MM.1S (cell line): Measurements from ENCODE around the gene NCOA4.
"Not testable (repeated sequence)": the region's sequence is repeated elsewhere in the genome, so short reads cannot be mapped to it uniquely, and the experiment has no call there.

Source experiments
- DNase-seq: peaks from one replicate; pipeline ENCODE4 v3.0.0-alpha.2; 2015
- H2AFZ ChIP-seq: fragments of 300-600 bp; sonication (generic); 2 replicates; pipeline ENCODE4 v1.6.0; 2016; ENCODE audit warnings: antibody characterized with exemption, low read length
- H3F3A ChIP-seq: fragments of 300-600 bp; sonication (generic); 2 replicates; pipeline ENCODE4 v1.6.1; 2016; ENCODE audit warnings: mild to moderate bottlenecking, antibody characterized with exemption, low read length, moderate library complexity, mixed read lengths; ENCODE audit not compliant: insufficient read depth
- H3K27ac ChIP-seq: fragments of 300-600 bp; sonication (generic); 2 replicates; pipeline ENCODE4 v1.5.1; 2016; ENCODE audit warnings: mild to moderate bottlenecking, low read length
- H3K27me3 ChIP-seq: fragments of 300-600 bp; sonication (generic); replicated peaks from 2 replicates; pipeline ENCODE4 v1.6.0; 2016; ENCODE audit warnings: low read length; ENCODE audit not compliant: insufficient read depth
- H3K36me3 ChIP-seq: fragments of 300-600 bp; sonication (generic); replicated peaks from 2 replicates; pipeline ENCODE4 v1.6.1; 2016; ENCODE audit warnings: mild to moderate bottlenecking, low read length, mixed read lengths; ENCODE audit not compliant: insufficient read depth
- H3K4me1 ChIP-seq: fragments of 300-600 bp; sonication (generic); 2 replicates; pipeline ENCODE4 v1.6.1; 2016; ENCODE audit warnings: low read length, mixed read lengths
- H3K4me2 ChIP-seq: fragments of 300-600 bp; sonication (generic); 2 replicates; pipeline ENCODE4 v1.6.0; 2016; ENCODE audit warnings: low read depth, low read length
- H3K4me3 ChIP-seq: fragments of 300-600 bp; sonication (generic); 2 replicates; pipeline ENCODE4 v1.5.1; 2016; ENCODE audit warnings: low read length, mixed read lengths
- H3K79me2 ChIP-seq: fragments of 300-600 bp; sonication (generic); 2 replicates; pipeline ENCODE4 v1.6.1; 2016; ENCODE audit warnings: mixed run types, low read length, mixed read lengths
- H3K9ac ChIP-seq: fragments of 300-600 bp; sonication (generic); 2 replicates; pipeline ENCODE4 v1.6.1; 2016; ENCODE audit warnings: low read length, mixed read lengths
- H3K9me2 ChIP-seq: fragments of 300-600 bp; sonication (generic); replicated peaks from 2 replicates; pipeline ENCODE4 v1.6.1; 2016; ENCODE audit warnings: mild to moderate bottlenecking, low read length, mixed read lengths; ENCODE audit not compliant: insufficient read depth
- H3K9me3 ChIP-seq: fragments of 300-600 bp; sonication (generic); replicated peaks from 2 replicates; pipeline ENCODE4 v1.6.1; 2016; ENCODE audit warnings: mild to moderate bottlenecking, low read length, mixed read lengths; ENCODE audit not compliant: insufficient read depth
- H4K20me1 ChIP-seq: fragments of 300-600 bp; sonication (generic); 2 replicates; pipeline ENCODE4 v1.6.1; 2016; ENCODE audit warnings: mild to moderate bottlenecking, low read length, moderate library complexity, mixed read lengths; ENCODE audit not compliant: insufficient read depth
- EZH2 ChIP-seq: fragments of 300-600 bp; sonication (generic); optimal IDR thresholded peaks from 2 replicates; pipeline ENCODE3; 2017; ENCODE audit warnings: low read depth, mild to moderate bottlenecking, antibody characterized with exemption, low read length, mixed read lengths
- EZH2phosphoT487 ChIP-seq: fragments of 300-600 bp; sonication (generic); IDR thresholded peaks from 2 replicates; pipeline ENCODE4 v1.6.1; 2018; ENCODE audit warnings: antibody characterized with exemption, low read length
- TF ChIP-seq, protein P1 (sequence below): fragments of 300-600 bp; sonication (generic); IDR thresholded peaks from 2 replicates; pipeline ENCODE4 v1.5.1; 2016; ENCODE audit warnings: antibody characterized with exemption, low read length, mixed read lengths

Gene NCOA4

DNA sequence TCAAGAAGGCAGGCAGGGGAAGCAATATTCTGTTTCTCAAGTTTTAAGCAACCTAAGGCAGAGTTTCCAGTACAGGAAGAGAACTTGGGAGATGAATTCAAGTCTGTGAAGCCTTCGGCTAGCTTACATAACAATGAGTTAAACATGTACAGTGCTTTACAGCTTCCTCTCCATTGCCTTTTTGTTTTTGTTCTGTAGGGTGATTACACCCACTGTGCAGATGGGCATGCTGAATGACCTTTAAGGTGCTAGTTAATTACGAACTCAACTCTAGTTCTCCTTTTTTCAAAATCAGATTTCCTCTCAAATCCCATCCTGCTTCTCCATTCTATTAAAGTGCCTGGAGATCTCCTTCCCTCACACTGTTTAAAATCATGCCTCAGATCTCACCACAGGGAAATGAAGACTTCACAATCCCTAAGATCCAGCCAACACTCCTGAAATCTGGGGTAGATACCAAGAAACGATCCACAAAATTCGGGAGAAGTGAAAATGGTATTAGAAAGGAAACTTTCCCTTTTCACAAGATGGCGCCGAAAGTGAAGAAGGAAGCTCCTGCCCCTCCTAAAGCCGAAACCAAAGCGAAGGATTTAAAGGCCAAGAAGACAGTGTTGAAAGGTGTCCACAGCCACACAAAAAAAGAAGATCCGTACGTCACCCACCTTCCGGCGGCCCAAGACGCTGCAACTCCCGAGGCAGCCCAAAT, 32.5 kb upstream of the NCOA4 start:
- TF ChIP-seq, protein P1, sequence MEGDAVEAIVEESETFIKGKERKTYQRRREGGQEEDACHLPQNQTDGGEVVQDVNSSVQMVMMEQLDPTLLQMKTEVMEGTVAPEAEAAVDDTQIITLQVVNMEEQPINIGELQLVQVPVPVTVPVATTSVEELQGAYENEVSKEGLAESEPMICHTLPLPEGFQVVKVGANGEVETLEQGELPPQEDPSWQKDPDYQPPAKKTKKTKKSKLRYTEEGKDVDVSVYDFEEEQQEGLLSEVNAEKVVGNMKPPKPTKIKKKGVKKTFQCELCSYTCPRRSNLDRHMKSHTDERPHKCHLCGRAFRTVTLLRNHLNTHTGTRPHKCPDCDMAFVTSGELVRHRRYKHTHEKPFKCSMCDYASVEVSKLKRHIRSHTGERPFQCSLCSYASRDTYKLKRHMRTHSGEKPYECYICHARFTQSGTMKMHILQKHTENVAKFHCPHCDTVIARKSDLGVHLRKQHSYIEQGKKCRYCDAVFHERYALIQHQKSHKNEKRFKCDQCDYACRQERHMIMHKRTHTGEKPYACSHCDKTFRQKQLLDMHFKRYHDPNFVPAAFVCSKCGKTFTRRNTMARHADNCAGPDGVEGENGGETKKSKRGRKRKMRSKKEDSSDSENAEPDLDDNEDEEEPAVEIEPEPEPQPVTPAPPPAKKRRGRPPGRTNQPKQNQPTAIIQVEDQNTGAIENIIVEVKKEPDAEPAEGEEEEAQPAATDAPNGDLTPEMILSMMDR, result no peak
- TF ChIP-seq EZH2phosphoT487 (no peak), EZH2 (no peak)
- no peaks in the 10 kb centered on the region for H3K79me2 ChIP-seq
- DNase-seq, result no peak
- H2AFZ ChIP-seq, result no peak overlapping the region
- no peak overlapping the region for H3K4me2 ChIP-seq
- no peaks in the 10 kb centered on the region for H3K9me3 ChIP-seq
- H3K36me3 ChIP-seq, result no peaks in the 10 kb centered on the region
- H3K27ac ChIP-seq, result no peak overlapping the region
- no peaks in the 10 kb centered on the region for H3F3A ChIP-seq
- no peaks in the 10 kb centered on the region for H3K4me1 ChIP-seq
- no peak overlapping the region for H3K9ac ChIP-seq
- no peak overlapping the region for H3K4me3 ChIP-seq
- H3K9me2 ChIP-seq, result no peaks in the 10 kb centered on the region
- H3K27me3 ChIP-seq, result no peaks in the 10 kb centered on the region
- H4K20me1 ChIP-seq, result no peaks in the 10 kb centered on the region

DNA sequence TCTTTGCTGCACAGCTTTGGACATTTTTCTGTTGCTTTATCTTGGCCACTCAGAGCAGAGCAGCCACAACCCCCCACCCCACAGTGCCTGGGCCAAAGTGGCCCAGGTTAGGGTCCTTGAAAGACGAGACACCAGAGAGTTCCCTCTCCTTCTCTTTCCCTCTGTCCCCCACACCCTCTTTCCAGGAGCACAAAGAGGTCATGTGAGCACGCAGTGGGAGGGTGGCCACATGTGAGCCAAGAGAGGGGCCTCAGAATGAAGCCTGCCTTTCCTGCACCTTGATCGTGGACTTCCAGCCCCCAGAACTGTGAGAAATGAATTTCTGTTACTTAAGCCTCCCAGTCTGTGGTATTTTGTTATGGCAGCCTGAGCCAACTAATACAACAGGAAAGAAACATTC, 30.3 kb upstream of the NCOA4 start:
- no peaks in the 10 kb centered on the region for H3K4me1 ChIP-seq
- no peaks in the 10 kb centered on the region for H3K9me3 ChIP-seq
- no peaks in the 10 kb centered on the region for H3K27me3 ChIP-seq
- no peaks in the 10 kb centered on the region for H3F3A ChIP-seq
- no peaks in the 10 kb centered on the region for H3K36me3 ChIP-seq
- H3K9me2 ChIP-seq, result no peaks in the 10 kb centered on the region
- no peak overlapping the region for H3K4me2 ChIP-seq
- H3K27ac ChIP-seq, result no peak overlapping the region
- H3K79me2 ChIP-seq, result no peaks in the 10 kb centered on the region
- TF ChIP-seq EZH2 (no peak), EZH2phosphoT487 (no peak)
- TF ChIP-seq, protein P1, result no peak
- DNase-seq, result no peak
- H3K9ac ChIP-seq, result no peak overlapping the region
- no peak overlapping the region for H2AFZ ChIP-seq
- H4K20me1 ChIP-seq, result no peaks in the 10 kb centered on the region
- H3K4me3 ChIP-seq, result no peak overlapping the region

DNA sequence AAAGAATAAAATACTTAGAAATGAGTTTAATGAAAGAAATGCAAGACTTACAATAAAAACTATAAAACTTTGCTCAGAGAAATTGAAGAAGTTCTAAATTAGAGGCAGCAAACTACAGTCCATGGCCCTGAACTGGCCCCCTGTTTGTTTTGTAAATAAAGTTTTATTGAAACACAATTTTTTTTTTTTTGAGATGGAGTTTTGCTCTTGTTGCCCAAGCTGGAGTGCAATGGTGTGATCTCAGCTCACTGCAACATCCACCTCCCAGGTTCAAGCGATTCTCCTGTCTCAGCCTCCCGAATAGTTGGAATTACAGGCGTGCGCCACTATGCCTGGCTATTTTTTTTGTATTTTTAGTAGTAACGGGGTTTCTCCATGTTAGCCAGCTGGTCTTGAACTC, 27.5 kb upstream of the NCOA4 start:
- H3K79me2 ChIP-seq, H3K9me2 ChIP-seq, H3K9ac ChIP-seq, H4K20me1 ChIP-seq, H3K36me3 ChIP-seq, H3K27me3 ChIP-seq, H3K27ac ChIP-seq, H3K4me2 ChIP-seq, H3K4me1 ChIP-seq, DNase-seq, H3K4me3 ChIP-seq, H2AFZ ChIP-seq, H3K9me3 ChIP-seq, H3F3A ChIP-seq: not testable (repeated sequence)

DNA sequence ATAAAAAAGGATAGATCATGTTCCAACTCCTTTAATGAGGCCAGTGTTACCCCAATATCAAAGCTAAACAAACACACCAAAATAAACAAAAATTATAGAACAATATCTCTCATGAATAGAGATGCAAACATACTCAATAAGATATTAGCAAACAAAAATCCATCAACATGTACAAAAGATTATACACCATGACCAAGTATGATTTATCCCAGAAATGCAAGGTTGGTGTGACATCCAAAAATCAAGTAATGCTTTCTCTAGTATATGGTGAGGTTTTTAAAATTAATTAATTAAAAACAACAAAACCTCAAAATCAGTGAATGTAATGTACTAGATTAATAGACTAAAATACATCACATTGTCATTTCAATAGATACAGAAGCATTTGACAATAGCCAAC, 26.6 kb upstream of the NCOA4 start:
- TF ChIP-seq EZH2, result no peak
- no peak for TF ChIP-seq EZH2phosphoT487
- TF ChIP-seq, protein P1, result no peak
- no peaks in the 10 kb centered on the region for H4K20me1 ChIP-seq
- H3K36me3 ChIP-seq, result no peaks in the 10 kb centered on the region
- H3K4me3 ChIP-seq, result no peak overlapping the region
- H3K27me3 ChIP-seq, result no peaks in the 10 kb centered on the region
- no peaks in the 10 kb centered on the region for H3K9me3 ChIP-seq
- no peak overlapping the region for H2AFZ ChIP-seq
- H3F3A ChIP-seq, result no peaks in the 10 kb centered on the region
- H3K9me2 ChIP-seq, result no peaks in the 10 kb centered on the region
- no peak overlapping the region for H3K4me2 ChIP-seq
- H3K9ac ChIP-seq, result no peak overlapping the region
- H3K79me2 ChIP-seq, result no peaks in the 10 kb centered on the region
- no peak for DNase-seq
- no peaks in the 10 kb centered on the region for H3K4me1 ChIP-seq
- no peak overlapping the region for H3K27ac ChIP-seq
